Measurements from ENCODE around the gene TP73. TPM values are rescaled to one million over a fixed set of nuclear protein-coding genes. Genes with fewer than 3 reads are reported as not detected.

The TP73 gene
- total RNA-seq, 1 donor from 2014 or later: not detected

GRCh38 chr1:3729594-3730542 lies 77.6 kb downstream of the TP73 start:
- ATAC-seq: no peak
- intact Hi-C loops (cut with DNase I): no loop called here

GRCh38 chr1:3730543-3731247 lies 78.4 kb downstream of the TP73 start:
- no peak for ATAC-seq
- intact Hi-C loops (cut with DNase I): no loop called here

More at GRCh38 chr1:3729594-3730542, 77.6 kb downstream of the TP73 start:
- no peak for DNase-seq (ENCODE audit: low spot score)

GRCh38 chr1:3731583-3732433 lies 79.5 kb downstream of the TP73 start:
- DNase-seq (ENCODE audit: low spot score) (no peak), ATAC-seq (peak; percentile 26)
- intact Hi-C loops (cut with DNase I): no loop called here

More at GRCh38 chr1:3730543-3731247, 78.4 kb downstream of the TP73 start:
- DNase-seq (ENCODE audit: low spot score): no peak

GRCh38 chr1:3732434-3733093 lies 80.2 kb downstream of the TP73 start:
- intact Hi-C loops (cut with DNase I): no loop called here
- no peak for DNase-seq (ENCODE audit: low spot score)
- peak; percentile 6 for ATAC-seq

GRCh38 chr1:3733094-3733882 lies 81.0 kb downstream of the TP73 start:
- peak; percentile 2 for ATAC-seq
- no peak for DNase-seq (ENCODE audit: low spot score)

GRCh38 chr1:3733883-3734589 lies 81.7 kb downstream of the TP73 start:
- intact Hi-C loops (cut with DNase I): no loop called here
- DNase-seq (ENCODE audit: low spot score) (no peak), ATAC-seq (no peak)

More at GRCh38 chr1:3733094-3733882, 81.0 kb downstream of the TP73 start:
- intact Hi-C loops (cut with DNase I): no loop called here

GRCh38 chr1:3734602-3735001 lies 82.3 kb downstream of the TP73 start:
- ATAC-seq (no peak), DNase-seq (ENCODE audit: low spot score) (no peak)
- intact Hi-C loops (cut with DNase I): no loop called here

- ATAC-seq (no peak), DNase-seq (ENCODE audit: low spot score) (no peak)
- intact Hi-C loops (cut with DNase I): no loop called here
Measured at GRCh38 chr1:3735027-3735681, 82.8 kb downstream of the TP73 start.

GRCh38 chr1:3735688-3736087 lies 83.4 kb downstream of the TP73 start:
- DNase-seq (ENCODE audit: low spot score) (no peak), ATAC-seq (no peak)
- intact Hi-C loops (cut with DNase I): no loop called here

- ATAC-seq: peak; percentile 13
Measured at GRCh38 chr1:3736131-3736561, 83.8 kb downstream of the TP73 start.

GRCh38 chr1:3736708-3737107 lies 84.4 kb downstream of the TP73 start:
- DNase-seq (ENCODE audit: low spot score) (no peak), ATAC-seq (no peak)
- intact Hi-C loops (cut with DNase I): no loop called here

More at GRCh38 chr1:3736131-3736561, 83.8 kb downstream of the TP73 start:
- intact Hi-C loops (cut with DNase I): no loop called here
- no peak for DNase-seq (ENCODE audit: low spot score)

- ATAC-seq (no peak), DNase-seq (ENCODE audit: low spot score) (no peak)
- intact Hi-C loops (cut with DNase I): loop anchor here (2.0 kb wide), 1 partner anchor 32 kb away; no protein-coding TSS in a partner anchor
Measured at GRCh38 chr1:3738943-3739342, 86.6 kb downstream of the TP73 start.

- ATAC-seq (peak; percentile 76), DNase-seq (ENCODE audit: low spot score) (no peak)
- intact Hi-C loops (cut with DNase I): no loop called here
Measured at GRCh38 chr1:3740042-3740441, 87.7 kb downstream of the TP73 start.

GRCh38 chr1:3740752-3741151 lies 88.4 kb downstream of the TP73 start:
- intact Hi-C loops (cut with DNase I): no loop called here
- no peak for DNase-seq (ENCODE audit: low spot score)
- ATAC-seq: no peak

GRCh38 chr1:3741566-3742438 lies 89.5 kb downstream of the TP73 start:
- intact Hi-C loops (cut with DNase I): no loop called here
- DNase-seq (ENCODE audit: low spot score) (no peak), ATAC-seq (no peak)
